ENCODE data around the gene CASP8AP2. TPM values are rescaled to one million over a fixed set of nuclear protein-coding genes. Genes with fewer than 3 reads are reported as not detected.

Gene CASP8AP2
- total RNA-seq, 1 donor: 13.0 TPM

DNA sequence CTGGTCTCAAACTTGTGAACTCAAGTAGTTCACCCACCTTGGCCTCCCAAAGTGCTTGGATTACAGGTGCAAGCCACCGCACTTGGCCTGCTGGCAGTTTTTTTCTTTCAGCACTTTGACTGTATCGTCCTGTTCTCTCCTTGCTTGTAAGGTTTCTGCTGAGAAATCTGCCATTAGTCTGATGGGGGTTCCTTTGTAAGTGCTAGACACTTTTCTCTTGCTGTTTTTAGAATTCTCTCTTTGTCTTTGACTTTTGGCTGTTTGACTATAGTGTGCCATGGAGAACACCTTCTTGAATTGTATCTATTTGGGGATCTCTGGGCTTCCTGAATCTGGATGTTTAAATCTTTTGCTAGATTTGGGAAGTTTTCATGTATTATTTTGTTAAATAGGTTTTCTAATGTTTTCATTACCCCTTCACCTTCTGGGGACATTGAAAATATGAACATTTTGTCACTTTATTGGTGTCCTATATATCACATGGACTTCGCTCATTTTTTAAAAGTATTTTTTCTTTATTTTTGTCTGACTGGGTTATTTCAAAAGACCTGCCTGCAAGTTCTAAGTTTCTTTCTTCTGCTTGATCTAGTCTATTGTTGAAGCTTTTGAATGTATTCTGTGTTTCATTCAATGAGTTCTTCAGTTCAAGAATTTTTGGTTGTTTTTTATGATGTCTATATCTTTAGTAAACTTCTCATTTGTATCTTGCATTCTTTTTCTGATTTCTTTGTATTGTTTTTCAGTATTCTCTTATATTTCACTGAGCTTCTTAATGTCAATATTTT lies 86.6 kb downstream of the CASP8AP2 start:
- no peaks in the 10 kb centered on the region for H3K4me1 ChIP-seq (ENCODE audit: insufficient read depth, low read length)
- H3K4me3 ChIP-seq (ENCODE audit: insufficient read depth, low read length): no peak overlapping the region
- H3K4me2 ChIP-seq (ENCODE audit: insufficient read depth, low read length): no peak overlapping the region
- no peaks in the 10 kb centered on the region for H3K79me2 ChIP-seq (ENCODE audit: insufficient read depth, low read length)
- H3K36me3 ChIP-seq (ENCODE audit: insufficient read depth, low read length): no peaks in the 10 kb centered on the region
- H3K27ac ChIP-seq (ENCODE audit: low read depth, low read length): no peak overlapping the region
- no peaks in the 10 kb centered on the region for H3K27me3 ChIP-seq (ENCODE audit: insufficient read depth, low read length)
- no peaks in the 10 kb centered on the region for H3K9me3 ChIP-seq (ENCODE audit: low read depth, low read length)
- DNase-seq (ENCODE audit: insufficient read length, low spot score, missing footprints): no peak
- H4K20me1 ChIP-seq (ENCODE audit: insufficient read depth, low read length): no peaks in the 10 kb centered on the region
- H2AFZ ChIP-seq (ENCODE audit: low read length): no peak overlapping the region
- TF ChIP-seq, protein P1, sequence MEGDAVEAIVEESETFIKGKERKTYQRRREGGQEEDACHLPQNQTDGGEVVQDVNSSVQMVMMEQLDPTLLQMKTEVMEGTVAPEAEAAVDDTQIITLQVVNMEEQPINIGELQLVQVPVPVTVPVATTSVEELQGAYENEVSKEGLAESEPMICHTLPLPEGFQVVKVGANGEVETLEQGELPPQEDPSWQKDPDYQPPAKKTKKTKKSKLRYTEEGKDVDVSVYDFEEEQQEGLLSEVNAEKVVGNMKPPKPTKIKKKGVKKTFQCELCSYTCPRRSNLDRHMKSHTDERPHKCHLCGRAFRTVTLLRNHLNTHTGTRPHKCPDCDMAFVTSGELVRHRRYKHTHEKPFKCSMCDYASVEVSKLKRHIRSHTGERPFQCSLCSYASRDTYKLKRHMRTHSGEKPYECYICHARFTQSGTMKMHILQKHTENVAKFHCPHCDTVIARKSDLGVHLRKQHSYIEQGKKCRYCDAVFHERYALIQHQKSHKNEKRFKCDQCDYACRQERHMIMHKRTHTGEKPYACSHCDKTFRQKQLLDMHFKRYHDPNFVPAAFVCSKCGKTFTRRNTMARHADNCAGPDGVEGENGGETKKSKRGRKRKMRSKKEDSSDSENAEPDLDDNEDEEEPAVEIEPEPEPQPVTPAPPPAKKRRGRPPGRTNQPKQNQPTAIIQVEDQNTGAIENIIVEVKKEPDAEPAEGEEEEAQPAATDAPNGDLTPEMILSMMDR (IDR thresholded peaks at IDR 0.05; ENCODE audit: extremely low read depth, low read depth, low read length): no peak

DNA sequence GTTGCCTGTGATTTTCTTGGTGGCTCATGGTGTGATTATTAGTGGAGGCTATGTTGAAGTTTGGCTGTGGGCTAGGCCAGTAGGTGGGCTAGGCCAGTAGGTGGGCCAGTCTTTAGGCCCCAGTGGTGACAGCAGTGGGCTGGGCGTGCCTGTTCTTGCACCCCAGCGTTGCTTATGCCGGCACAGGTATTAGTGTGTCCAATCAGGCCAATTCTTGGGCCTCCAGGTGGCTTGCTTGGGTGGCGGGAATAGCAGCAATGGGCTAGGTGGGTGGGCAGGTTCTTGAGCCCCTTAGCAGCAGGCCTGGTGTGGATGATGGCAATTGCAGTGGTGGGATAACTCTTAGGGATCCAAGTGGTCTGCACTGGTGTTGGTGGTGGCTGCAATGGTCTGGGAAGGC lies 87.5 kb downstream of the CASP8AP2 start:
- no peaks in the 10 kb centered on the region for H4K20me1 ChIP-seq (ENCODE audit: insufficient read depth, low read length)
- no peak overlapping the region for H3K27ac ChIP-seq (ENCODE audit: low read depth, low read length)
- no peaks in the 10 kb centered on the region for H3K4me1 ChIP-seq (ENCODE audit: insufficient read depth, low read length)
- H2AFZ ChIP-seq (ENCODE audit: low read length): no peak overlapping the region
- H3K79me2 ChIP-seq (ENCODE audit: insufficient read depth, low read length): no peaks in the 10 kb centered on the region
- H3K9me3 ChIP-seq (ENCODE audit: low read depth, low read length): no peaks in the 10 kb centered on the region
- TF ChIP-seq, protein P1 (IDR thresholded peaks at IDR 0.05; ENCODE audit: extremely low read depth, low read depth, low read length): no peak
- H3K4me2 ChIP-seq (ENCODE audit: insufficient read depth, low read length): no peak overlapping the region
- no peak for DNase-seq (ENCODE audit: insufficient read length, low spot score, missing footprints)
- H3K27me3 ChIP-seq (ENCODE audit: insufficient read depth, low read length): no peaks in the 10 kb centered on the region
- no peaks in the 10 kb centered on the region for H3K36me3 ChIP-seq (ENCODE audit: insufficient read depth, low read length)
- no peak overlapping the region for H3K4me3 ChIP-seq (ENCODE audit: insufficient read depth, low read length)

DNA sequence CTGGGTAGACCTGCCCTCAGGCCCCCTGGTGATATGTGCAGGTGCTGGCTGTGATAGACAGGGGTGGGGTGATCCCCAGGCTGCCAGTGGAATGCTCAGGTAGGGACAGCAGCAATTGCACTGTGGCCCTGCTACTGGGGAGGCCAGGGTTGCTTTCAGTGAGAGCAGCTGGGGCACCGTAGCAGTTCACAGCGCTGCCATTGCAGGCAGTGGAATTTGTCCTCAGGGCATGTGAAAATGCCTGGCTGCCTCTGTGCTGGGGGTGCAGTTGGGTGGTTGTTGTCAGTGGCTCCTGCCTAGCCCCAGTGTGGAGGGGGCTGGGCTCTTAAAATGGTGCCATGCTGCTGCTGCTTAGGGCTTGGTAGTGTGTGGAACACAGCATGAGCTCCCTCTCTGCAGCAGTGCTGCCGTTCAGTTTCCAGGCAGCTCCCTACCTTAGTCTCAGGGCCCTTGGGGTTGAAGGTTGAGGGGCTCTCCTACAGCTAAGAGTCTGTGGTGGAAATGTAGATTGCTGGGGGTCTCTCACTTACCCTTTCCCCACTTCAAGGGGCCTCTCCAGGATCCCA lies 88.2 kb downstream of the CASP8AP2 start:
- H2AFZ ChIP-seq (ENCODE audit: low read length): no peak overlapping the region
- TF ChIP-seq, protein P1 (IDR thresholded peaks at IDR 0.05; ENCODE audit: extremely low read depth, low read depth, low read length): no peak
- no peaks in the 10 kb centered on the region for H3K4me1 ChIP-seq (ENCODE audit: insufficient read depth, low read length)
- no peak overlapping the region for H3K27ac ChIP-seq (ENCODE audit: low read depth, low read length)
- H3K4me2 ChIP-seq (ENCODE audit: insufficient read depth, low read length): no peak overlapping the region
- no peaks in the 10 kb centered on the region for H3K79me2 ChIP-seq (ENCODE audit: insufficient read depth, low read length)
- no peak overlapping the region for H3K4me3 ChIP-seq (ENCODE audit: insufficient read depth, low read length)
- no peaks in the 10 kb centered on the region for H3K36me3 ChIP-seq (ENCODE audit: insufficient read depth, low read length)
- DNase-seq (ENCODE audit: insufficient read length, low spot score, missing footprints): no peak
- no peaks in the 10 kb centered on the region for H3K9me3 ChIP-seq (ENCODE audit: low read depth, low read length)
- H3K27me3 ChIP-seq (ENCODE audit: insufficient read depth, low read length): no peaks in the 10 kb centered on the region
- no peaks in the 10 kb centered on the region for H4K20me1 ChIP-seq (ENCODE audit: insufficient read depth, low read length)

Small RNA genes lying within 50 kb of the gene (small RNA-seq; reads per million reads assigned to genes)
- gene DNAJC19P6 (not detected), gene RF00019 (not detected)

Other genes starting within 250 kb of the CASP8AP2 start
- gene LYRM2, start 191.1 kb upstream of the CASP8AP2 start, total RNA-seq: 24.6 and 28.0 TPM in 2 replicates
- gene MDN1, start 10.1 kb upstream of the CASP8AP2 start, total RNA-seq: 21.2 and 21.4 TPM in 2 replicates
- gene GJA10, start 64.6 kb downstream of the CASP8AP2 start, total RNA-seq: not detected in 2 replicates

All from osteoblast (primary cell).